ENCODE measurements around the gene FARP1. TPM values are rescaled to one million over a fixed set of nuclear protein-coding genes. Genes with fewer than 3 reads are reported as not detected.

FARP1 gene
- total RNA-seq, 1 donor from 2014 or later: 278 TPM

- TF ChIP-seq, protein P1, sequence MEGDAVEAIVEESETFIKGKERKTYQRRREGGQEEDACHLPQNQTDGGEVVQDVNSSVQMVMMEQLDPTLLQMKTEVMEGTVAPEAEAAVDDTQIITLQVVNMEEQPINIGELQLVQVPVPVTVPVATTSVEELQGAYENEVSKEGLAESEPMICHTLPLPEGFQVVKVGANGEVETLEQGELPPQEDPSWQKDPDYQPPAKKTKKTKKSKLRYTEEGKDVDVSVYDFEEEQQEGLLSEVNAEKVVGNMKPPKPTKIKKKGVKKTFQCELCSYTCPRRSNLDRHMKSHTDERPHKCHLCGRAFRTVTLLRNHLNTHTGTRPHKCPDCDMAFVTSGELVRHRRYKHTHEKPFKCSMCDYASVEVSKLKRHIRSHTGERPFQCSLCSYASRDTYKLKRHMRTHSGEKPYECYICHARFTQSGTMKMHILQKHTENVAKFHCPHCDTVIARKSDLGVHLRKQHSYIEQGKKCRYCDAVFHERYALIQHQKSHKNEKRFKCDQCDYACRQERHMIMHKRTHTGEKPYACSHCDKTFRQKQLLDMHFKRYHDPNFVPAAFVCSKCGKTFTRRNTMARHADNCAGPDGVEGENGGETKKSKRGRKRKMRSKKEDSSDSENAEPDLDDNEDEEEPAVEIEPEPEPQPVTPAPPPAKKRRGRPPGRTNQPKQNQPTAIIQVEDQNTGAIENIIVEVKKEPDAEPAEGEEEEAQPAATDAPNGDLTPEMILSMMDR (IDR thresholded peaks at IDR 0.05; ENCODE audit: unreplicated experiment): no peak
- peaks cover 45% of the 10 kb centered on the region for H3K4me1 Mint-ChIP-seq (ENCODE audit: low read depth)
- no peak for DNase-seq (ENCODE audit: low spot score, unreplicated experiment)
These were observed 120.9 kb downstream of the FARP1 start for GRCh38 chr13:98263841-98264240.

GRCh38 chr13:98264877-98265276 lies 122.0 kb downstream of the FARP1 start:
- Mint-ChIP-seq H3K4me1 (ENCODE audit: low read depth) (peaks cover 54% of the 10 kb centered on the region), H3K27ac (peak overlapping the region; percentile 33), H3K4me3 (ENCODE audit: low read depth) (no peak overlapping the region), H3K36me3 (ENCODE audit: insufficient read depth) (peaks cover 6% of the 10 kb centered on the region), H3K27me3 (no peaks in the 10 kb centered on the region), H3K9me3 (ENCODE audit: low read depth) (no peaks in the 10 kb centered on the region)
- no peak for DNase-seq (ENCODE audit: low spot score, unreplicated experiment)
- TF ChIP-seq, protein P1 (IDR thresholded peaks at IDR 0.05; ENCODE audit: unreplicated experiment): no peak

More at GRCh38 chr13:98263841-98264240, 120.9 kb downstream of the FARP1 start:
- Mint-ChIP-seq H3K27ac (no peak overlapping the region), H3K36me3 (ENCODE audit: insufficient read depth) (peaks cover 1% of the 10 kb centered on the region), H3K27me3 (no peaks in the 10 kb centered on the region), H3K4me3 (ENCODE audit: low read depth) (no peak overlapping the region), H3K9me3 (ENCODE audit: low read depth) (no peaks in the 10 kb centered on the region)

GRCh38 chr13:98265692-98266551 lies 123.0 kb downstream of the FARP1 start:
- Mint-ChIP-seq H3K4me1 (ENCODE audit: low read depth) (peaks cover 49% of the 10 kb centered on the region), H3K36me3 (ENCODE audit: insufficient read depth) (peaks cover 8% of the 10 kb centered on the region), H3K9me3 (ENCODE audit: low read depth) (no peaks in the 10 kb centered on the region), H3K4me3 (ENCODE audit: low read depth) (no peak overlapping the region), H3K27me3 (no peaks in the 10 kb centered on the region), H3K27ac (peak overlapping the region; percentile 91)
- TF ChIP-seq, protein P1 (IDR thresholded peaks at IDR 0.05; ENCODE audit: unreplicated experiment): no peak
- no peak for DNase-seq (ENCODE audit: low spot score, unreplicated experiment)

DNA sequence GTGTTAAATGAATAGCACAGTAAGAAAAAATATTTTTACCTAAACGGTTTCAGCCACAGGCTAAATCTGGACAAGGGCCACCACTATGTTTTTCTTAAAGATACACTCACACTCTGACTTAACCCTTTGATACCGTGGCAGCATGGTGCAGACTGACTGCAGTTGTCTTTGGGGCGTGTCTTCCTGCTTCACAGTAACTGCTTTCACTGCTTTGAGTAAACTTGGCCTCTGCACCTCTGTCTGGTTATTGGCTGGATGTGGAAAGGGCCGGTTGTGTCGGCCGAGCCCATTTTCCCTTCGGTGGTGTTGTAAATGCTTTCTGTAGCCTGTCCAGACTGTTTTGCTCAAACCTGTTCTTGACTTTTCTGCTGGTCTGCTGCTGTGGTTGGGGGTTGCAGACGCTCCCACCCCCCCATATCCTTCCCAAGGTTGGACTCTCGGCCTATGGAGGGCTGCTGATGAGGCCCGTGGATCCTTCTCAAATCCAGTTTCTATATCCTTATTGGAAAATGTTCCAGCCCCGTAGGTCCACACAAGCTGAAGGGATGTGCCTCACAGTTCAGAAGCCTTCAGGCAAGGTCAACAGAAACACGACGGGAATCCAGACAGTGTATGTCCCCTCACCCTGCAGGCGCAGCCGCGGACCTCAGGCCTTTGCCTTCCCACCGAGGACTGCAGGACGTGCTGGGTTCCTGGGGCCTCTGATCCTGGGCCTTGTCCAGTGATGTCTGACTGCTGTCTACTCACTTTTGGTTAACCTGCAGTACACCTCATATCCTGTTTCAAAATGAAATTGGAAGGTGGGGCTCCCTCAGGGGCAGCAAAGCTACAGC lies 124.4 kb downstream of the FARP1 start:
- TF ChIP-seq, protein P1 (IDR thresholded peaks at IDR 0.05; ENCODE audit: unreplicated experiment): no peak
- no peaks in the 10 kb centered on the region for H3K9me3 Mint-ChIP-seq (ENCODE audit: low read depth)
- H3K27me3 Mint-ChIP-seq: no peaks in the 10 kb centered on the region
- DNase-seq (ENCODE audit: low spot score, unreplicated experiment): no peak
- peak overlapping the region; percentile 19 for H3K4me3 Mint-ChIP-seq (ENCODE audit: low read depth)
- H3K4me1 Mint-ChIP-seq (ENCODE audit: low read depth): peaks cover 47% of the 10 kb centered on the region
- H3K36me3 Mint-ChIP-seq (ENCODE audit: insufficient read depth): peaks cover 8% of the 10 kb centered on the region
- H3K27ac Mint-ChIP-seq: peak overlapping the region; percentile 91

DNA sequence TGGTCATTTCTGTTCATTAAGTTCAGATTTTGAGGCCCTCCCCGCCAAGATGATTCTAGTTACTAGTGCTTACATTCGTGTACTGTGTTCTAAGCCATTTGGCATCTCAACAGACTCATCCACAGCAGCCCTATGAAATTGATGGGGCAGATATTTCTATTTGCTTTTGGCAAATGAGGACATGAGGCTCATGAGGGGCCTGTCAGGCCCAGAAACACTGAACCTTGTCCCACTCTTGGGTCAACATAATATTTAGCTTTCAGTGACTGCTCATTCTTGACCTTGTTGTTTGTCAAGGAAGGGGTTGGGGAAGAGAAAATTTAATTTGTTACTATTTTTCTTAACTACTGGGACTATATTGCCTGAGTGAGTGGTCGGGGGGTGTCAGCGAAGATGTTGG lies 126.5 kb downstream of the FARP1 start:
- H3K36me3 Mint-ChIP-seq (ENCODE audit: insufficient read depth): peaks cover 9% of the 10 kb centered on the region
- no peak overlapping the region for H3K4me3 Mint-ChIP-seq (ENCODE audit: low read depth)
- H3K4me1 Mint-ChIP-seq (ENCODE audit: low read depth): peaks cover 61% of the 10 kb centered on the region
- no peaks in the 10 kb centered on the region for H3K9me3 Mint-ChIP-seq (ENCODE audit: low read depth)
- TF ChIP-seq, protein P1 (IDR thresholded peaks at IDR 0.05; ENCODE audit: unreplicated experiment): no peak
- no peaks in the 10 kb centered on the region for H3K27me3 Mint-ChIP-seq
- peak overlapping the region; percentile 81 for H3K27ac Mint-ChIP-seq
- DNase-seq (ENCODE audit: low spot score, unreplicated experiment): no peak
